Lower leg skin (tissue), 3 donors: ENCODE results near the gene TMEM144.

Source experiments
- CTCF ChIP-seq, 3 donors: fragments of 450-650 bp; IDR thresholded peaks; one replicate each; pipeline ENCODE4 v1.5.1; 2016; ENCODE audit warnings: antibody characterized with exemption in 3 of 3, mild to moderate bottlenecking in 3 of 3, moderate library complexity in 2 of 3
- POLR2A ChIP-seq, 2 donors: fragments of 450-650 bp; IDR thresholded peaks; one replicate each; pipeline ENCODE4 v1.6.1; 2016 to 2017; ENCODE audit warnings: antibody characterized with exemption in 2 of 2, mild to moderate bottlenecking in 1 of 2, moderate library complexity in 1 of 2

GRCh38 chr4:158162631-158163030 is 47.7 kb upstream of the TMEM144 start:
- TF ChIP-seq CTCF (IDR thresholded peaks at IDR 0.05) (no peak), POLR2A (IDR thresholded peaks at IDR 0.05) (no peak)
